Epidermal melanocyte (primary cell): ENCODE results near the gene PPP1R16B.
"Not testable (repeated sequence)": the region's sequence is repeated elsewhere in the genome, so short reads cannot be mapped to it uniquely, and the experiment has no call there.

ENCODE experiments used
- DNase-seq: peaks from one replicate; pipeline ENCODE4 v3.0.0; 2011; ENCODE audit warnings: low spot score; ENCODE audit not compliant: insufficient read length

Gene PPP1R16B

DNA sequence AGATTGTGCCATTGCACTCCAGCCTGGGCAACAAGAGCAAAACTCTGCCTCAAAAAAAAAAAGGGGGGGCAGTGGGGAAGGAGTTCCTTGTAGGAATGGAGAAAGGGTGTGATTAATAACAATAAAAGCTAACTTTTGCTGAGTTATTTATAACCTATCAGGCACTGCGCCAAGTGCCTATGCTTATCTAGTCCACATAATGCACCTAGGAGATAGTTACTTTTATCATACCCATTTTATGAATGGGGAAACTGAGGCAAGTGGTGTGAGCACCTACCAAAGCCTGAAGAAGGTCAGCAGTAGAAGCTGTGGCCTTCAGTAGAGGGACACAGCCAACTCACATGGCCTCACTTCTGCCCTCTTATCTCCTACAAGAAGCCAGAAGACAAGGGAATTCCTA is 13.6 kb upstream of the PPP1R16B start:
- DNase-seq: no peak

DNA sequence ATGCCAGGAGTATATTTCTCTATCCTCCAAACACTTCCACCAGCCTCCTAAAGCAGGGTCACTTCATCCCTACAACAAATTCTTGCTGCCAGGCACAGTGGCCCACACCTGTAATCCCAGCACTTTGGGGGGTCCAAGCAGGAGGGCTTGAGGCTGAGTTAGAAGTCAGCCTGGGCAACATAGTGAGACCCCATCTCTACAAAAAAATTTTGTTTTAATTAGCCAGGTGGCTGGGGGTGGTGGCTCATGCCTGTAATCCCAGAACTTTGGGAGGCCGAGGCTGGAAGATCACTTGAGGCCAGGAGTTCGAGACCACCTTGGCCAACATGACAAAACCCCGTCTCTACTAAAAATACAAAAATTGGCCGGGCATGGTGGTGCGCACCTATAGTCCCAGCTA is 11.4 kb upstream of the PPP1R16B start:
- DNase-seq: not testable (repeated sequence)

GRCh38 chr20:38798266-38798665 is 7.2 kb upstream of the PPP1R16B start:
- no peak for DNase-seq

- DNase-seq: no peak
These were observed 6.3 kb upstream of the PPP1R16B start for GRCh38 chr20:38799203-38799602.

DNA sequence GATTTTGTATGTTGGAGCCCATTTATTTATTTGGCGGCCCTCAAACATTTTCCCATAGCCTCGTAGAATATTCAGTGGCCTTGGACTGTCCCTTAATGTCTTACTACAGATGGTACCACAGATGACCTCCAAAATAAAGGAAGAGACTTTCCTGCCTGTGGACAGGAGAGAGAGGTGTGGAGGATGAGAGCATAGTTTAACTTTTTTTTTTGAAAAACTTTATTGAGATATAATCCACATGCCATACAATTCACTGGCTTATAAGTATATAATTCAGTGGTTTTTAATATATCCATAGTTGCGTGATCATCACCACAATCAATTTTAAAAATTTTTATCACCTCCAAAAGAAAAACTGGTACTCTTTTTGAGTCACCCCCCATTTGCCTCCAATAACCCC is 4.6 kb upstream of the PPP1R16B start:
- no peak for DNase-seq

DNA sequence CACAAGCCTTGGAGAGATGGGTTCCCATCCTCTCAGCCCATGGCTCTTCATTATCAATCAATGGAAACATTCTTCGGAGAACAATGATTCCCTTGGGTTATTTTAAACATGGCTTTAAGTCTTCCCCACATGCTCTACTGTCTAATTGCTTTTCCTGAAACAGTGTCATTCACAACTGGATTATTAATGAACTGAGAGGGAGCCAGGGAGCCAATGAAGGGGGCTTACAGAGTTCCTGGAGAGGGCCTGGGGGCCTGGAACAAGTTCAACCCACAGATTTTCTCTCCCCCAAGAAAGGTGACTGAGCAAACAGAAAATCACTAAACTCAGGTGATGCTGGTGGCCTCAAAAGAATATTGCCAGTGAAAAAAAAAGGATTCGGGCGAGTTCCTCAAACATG is 1.3 kb upstream of the PPP1R16B start:
- DNase-seq: no peak

DNA sequence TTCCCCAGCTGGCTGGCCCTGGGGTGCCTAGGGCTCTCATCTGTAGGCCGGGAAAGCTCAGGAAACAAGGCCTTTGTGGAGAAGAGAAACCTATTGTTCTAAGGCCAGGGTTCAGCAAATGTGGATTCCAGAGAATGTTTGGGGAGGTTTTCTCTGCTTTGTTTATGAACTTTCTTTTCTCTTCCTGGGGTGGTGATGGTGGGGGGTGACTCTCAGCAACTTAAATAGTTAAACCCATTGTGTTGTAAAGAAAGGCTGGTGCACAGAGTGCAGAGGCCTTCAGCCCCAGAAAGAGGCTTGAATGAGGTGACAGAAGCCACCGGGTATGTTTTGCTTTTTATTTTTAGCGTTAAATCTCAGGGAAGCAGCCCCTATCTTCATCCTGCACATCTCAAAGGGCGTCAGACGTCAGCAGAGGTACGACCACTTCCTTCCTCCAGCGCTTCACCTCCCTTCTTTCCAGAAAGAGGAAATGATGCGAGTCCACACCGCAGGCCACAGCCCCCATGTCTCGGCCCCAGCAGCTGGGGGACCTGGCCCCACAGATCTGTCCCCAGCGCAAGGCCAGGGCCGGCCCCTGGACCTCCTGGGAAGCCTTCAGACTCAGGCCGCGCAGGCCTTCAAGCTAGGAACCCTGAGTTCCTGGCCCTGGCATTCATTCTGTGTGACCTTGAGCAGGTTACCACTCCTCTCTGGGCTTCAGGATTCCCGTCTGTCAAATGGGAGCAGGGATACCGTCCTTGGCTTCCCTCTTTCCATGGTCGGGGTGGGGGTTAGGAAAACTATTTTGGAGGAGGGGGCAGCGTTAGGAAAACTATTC is 605 bp upstream of the PPP1R16B start:
- no peak for DNase-seq

- no peak for DNase-seq
These were observed 709 bp downstream of the PPP1R16B start for GRCh38 chr20:38805958-38806854.

DNA sequence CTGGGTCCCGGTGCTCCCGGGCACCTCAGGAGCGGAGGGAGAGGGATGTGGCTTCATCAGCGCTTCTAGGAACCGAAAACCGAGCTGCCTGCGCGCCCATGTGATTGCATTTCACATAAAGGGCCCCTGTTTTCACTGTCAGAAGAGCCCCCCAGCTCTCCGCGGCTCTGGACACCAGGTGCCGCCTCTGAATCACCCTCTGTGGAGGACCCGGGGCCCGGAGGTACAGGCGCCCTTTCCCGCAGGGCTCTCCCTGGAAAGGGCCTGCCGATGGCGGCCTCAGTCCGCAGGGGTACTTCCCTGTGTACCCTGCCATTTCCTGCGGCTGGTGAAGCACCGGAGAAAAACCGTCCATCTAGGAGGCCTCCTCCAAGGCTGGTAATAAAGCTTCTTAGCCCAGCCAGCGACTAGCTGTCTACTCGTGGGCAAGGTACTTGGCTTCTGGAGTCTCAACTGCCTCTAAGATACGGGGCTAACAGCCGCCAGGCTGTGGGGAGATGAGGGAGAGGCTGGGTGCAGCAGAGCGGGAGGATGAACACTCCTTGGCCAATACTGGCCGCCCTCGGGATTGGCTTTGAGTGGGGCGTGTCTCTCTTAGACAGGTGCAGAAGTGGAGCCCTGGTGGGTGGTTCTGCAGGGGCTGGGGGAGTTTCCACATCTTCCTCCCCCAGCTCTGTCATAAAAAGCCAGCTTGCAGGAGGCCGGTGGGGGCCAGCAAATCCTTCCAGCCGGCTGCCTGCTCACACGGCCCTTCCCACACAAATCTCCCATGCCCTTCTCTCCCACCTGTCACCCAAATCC is 1.6 kb downstream of the PPP1R16B start:
- no peak for DNase-seq

- DNase-seq: no peak
These were observed 4.4 kb downstream of the PPP1R16B start for GRCh38 chr20:38809942-38810341.

GRCh38 chr20:38810926-38811630 is 5.6 kb downstream of the PPP1R16B start:
- no peak for DNase-seq

- no peak for DNase-seq
These were observed 6.3 kb downstream of the PPP1R16B start for GRCh38 chr20:38811769-38812168.

DNA sequence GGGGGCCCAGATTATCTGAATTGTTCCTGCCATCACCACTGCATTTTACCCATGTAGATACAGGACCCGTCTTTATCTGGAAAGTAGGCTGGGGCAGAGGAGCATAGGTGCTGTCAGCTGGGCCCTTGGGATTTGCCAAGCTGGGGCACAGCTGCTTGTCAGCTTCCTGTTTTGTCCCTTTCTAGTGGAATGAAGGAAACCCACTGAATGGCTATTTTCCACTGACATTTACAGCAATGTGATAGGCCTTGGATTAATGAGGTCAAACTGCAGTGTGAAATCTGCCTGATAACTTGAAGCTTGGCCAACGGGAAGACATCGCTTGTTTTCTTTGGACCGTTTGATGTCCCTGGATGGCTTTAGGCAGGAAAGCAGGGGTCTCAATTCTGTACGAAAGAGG is 6.7 kb downstream of the PPP1R16B start:
- DNase-seq: no peak

GRCh38 chr20:38812709-38813573 is 7.4 kb downstream of the PPP1R16B start:
- no peak for DNase-seq

DNA sequence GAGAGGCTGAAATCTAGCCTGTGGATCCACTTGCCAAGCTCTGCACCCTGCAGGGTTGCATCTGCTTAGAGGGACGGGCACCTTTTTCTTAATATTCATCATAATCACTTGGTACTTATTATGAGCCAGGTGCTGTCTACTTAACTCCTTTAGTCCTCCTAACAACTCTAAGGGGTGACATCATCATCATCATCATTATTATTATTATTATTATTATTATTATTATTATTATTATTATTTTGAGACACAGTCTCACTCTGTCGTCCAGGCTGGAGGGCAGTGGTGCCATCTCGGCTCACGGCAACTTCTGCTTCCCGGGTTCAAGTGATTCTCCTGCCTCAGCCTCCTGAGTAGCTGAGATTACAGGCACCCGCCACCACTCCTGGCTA is 8.1 kb downstream of the PPP1R16B start:
- DNase-seq: not testable (repeated sequence)

DNA sequence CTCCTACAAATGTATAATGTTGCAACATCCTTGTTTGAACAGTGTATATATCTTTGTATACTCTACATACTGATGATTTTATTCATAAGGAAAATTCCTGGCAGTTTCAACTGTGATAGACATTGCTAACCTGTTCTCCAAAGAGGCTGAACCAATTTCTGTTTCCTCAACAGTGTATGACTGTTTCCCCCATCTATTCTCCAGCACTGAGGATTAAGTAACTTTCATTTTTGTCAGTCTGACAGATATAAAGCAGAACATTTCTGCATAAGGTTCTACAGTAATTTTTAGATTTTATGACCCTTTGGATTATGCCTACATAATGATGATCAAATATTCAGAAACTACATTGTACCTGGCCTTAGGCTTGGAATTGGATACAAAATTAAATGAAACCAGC is 9.9 kb downstream of the PPP1R16B start:
- no peak for DNase-seq

GRCh38 chr20:38818113-38819065 is 12.9 kb downstream of the PPP1R16B start:
- no peak for DNase-seq

GRCh38 chr20:38825571-38825900 is 20.0 kb downstream of the PPP1R16B start:
- DNase-seq: no peak
